NCI-H2107 (cell line): ENCODE results near the gene CCN6.

Experiments
- DNase-seq: peaks from one replicate; lab custom pipeline; 2025; lab: John Stamatoyannopoulos, UW

The CCN6 gene

DNA sequence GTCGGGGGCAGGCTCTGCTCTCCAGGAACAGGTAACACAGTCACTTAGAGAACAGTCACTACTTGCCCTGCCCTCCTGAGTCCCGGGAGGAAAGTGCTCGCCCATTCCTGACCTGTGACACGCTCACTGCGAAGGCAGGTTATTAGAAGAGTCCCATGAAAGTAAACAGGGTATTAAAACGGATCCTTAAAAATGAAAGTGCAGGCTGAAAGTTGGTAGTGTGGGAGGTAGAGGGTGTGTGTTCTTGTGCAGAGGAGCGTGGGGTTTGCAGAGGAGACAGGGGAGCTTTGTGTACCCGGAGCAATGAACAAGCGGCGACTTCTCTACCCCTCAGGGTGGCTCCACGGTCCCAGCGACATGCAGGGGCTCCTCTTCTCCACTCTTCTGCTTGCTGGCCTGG is at the start of gene CCN6:
Gene CCN6 (plus strand): TSS at position 104 of the 400 bp plus-strand sequence. CDS start 254 bp downstream, at position 358.
- no peak for DNase-seq

DNA sequence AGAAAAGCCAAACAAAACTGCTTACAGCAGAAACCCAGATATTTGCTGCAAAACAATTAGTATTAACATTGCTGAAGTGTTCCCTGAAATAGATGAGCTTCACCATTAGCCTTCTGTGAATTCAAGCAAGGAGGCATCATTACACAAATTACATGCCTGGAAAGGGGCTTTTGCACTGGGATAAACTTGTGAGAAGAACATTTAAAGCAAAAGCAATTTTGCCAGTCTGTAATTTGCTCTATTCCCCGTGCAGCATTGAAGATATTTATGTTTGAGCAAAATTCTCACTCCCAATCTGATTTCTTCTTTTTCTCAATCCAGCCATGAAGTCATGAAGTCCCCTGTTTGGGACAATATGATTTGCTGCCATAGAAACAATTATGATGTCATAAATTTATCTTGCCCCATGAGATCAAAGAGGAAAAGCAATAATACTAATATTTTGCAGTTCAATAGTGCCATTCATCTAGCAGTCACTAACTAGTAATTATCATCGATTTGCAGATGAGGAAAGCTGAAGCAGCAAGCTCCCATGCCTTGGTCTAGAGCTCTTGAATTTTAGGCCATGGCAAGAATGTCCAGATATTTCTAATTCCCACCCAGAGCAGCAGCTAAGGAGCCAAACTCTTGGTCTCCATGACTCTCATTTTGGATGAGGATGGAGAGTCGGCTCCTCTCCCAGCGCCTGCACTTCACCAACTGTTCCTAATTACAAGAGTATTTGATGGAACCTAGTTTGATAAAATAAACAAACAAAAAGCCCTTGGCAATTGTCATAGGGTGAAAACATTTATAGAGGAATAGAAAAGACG is 49.5 kb upstream of the CCN6 start:
- DNase-seq, result no peak

DNA sequence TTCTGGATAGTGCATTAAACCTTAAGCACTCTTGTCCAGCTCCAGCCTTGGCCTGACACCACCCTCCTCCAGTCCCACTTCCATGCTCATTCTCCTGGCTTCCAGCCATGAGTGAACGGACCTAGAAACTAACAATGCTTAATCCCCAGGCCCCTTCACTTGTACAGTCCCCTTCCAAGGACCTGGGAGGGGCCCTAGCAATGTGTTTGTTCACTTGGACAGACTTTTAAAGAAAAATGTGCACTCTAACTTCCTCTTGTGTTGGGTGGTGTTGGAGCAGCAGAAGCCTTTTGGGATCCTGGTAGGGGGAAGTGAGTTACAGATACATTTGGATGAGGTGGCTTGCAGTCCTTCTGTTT is 48.9 kb upstream of the CCN6 start:
- DNase-seq, result no peak

DNA sequence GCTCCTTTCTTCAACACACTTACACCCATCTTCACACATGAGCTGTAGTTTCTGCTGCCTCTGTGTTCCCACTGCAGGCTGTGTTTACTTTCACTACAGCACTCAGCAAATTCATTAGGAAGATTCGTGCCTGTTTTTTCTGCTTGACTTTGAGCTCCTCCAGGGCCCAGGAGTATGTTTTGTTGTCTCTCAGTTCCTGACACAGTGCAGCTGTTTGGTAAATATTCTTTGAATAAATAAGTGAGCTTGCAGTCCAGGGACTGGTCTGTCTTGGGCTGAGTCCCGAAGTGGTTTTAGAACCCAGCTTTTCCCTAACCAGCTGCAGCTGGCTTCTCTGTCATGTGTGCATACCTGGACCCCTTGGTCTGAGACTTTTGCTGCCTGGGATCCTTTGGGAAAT is 46.6 kb upstream of the CCN6 start:
- no peak for DNase-seq

DNA sequence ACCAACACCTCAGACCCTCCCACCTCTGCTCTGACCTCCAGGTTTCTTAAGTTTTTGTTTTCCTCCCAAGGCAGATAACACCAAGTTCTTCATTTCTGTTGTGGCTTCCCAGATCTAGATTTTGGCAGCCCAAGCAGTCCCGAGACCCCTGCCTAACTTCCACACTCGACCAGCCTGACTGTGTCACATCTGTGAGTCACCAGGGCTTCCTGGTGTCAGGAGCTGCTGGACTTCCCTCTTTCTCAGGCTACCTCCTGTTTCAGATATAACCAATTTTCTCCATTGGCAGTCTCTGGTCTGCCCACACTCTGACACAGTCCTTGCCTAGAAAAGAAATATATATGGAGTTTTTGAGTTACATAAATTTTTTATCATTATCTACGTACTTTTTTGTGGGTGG is 46.1 kb upstream of the CCN6 start:
- no peak for DNase-seq

DNA sequence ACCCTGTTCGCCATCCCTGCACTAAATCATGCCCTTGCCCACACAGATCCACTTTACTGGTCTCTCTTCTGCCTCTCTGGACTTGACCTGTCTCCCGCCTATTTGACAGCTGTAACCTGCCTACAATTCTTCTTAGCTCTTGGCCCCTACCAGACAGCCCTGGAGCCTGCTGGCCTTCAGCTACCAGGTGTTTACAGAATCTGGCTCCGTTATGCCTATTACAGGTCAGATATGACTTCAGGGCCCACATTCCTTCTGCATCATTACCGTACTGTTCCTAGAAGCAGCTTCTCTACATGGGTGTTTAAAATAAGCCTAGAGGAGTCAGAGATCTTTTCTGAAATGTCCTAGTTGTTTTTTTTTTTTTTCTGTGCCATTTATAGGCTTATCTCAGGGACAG is 45.4 kb upstream of the CCN6 start:
- DNase-seq, result no peak

DNA sequence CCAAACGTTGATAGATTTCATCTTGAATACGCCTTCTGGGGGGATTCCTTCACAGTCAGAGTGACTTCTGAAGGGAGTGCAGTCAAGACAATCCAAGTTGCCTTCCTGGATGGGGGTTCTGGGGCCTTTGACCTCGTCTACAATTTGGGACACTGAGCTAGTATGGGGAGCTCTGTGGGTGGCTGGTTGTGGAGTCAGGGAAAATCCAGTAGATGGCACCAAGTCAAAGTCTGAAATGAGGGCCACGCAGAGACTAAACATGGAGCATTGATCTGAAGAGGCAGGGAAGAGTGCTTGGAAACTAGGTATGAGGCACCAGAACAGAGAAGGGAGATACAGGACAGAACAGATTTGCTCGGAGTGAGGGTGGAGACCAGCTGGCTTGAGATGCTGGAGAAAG is 43.6 kb upstream of the CCN6 start:
- no peak for DNase-seq

DNA sequence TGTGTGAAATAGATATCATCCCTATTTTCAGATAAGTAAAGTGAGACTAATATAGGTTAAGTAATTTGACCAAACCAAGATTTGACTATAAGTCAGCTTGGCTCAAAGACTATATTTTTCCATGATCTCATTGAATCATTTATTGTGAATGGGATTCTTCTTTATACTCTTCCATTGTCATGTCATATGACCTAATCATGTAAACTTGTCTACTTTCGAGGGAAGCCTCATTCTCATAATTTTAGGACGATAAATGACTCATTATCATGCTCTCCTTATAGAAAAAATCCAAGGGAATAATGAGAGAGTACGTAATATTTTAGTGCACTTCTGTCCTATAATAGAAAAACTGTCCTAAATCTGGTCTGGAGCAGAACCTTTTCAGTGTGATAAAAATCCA is 40.9 kb upstream of the CCN6 start:
- DNase-seq, result no peak

DNA sequence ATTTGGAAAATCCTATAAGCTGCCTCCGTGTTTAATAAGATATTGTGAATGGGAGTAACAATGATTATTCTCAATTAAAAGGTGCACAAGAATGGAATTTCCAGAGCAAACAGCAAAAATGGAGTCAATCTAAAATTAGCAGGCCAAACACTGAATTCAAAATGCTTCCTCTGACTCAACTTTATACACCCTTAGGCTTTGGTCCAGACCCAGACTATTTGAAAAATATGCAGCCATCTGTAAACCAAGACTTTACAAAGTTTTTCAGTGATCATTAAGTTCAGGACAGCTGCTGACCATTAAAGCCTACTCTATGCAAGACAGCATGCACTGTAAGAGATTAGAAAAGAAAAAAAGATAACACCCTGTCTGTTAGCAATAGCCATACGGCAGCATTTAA is 39.4 kb upstream of the CCN6 start:
- no peak for DNase-seq

DNA sequence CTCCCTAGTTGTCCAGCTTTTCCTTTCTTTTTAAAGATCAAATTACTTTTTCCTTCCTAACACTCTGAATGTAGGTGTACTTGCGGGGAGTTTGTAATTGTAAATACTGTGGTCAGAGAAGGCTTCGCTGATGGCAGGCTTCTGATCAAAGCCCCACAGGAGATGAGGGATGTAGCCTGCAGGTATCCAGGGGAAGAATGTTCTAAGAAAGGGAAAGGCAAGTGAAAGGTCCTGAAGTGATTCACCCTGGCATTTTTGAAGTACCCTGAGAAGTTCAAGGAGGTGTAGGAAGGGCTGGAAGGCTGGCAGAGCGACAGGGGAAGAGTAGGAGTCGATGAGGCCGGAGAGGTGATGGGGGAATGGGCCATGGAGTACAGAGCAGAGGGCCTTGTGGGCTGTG is 38.2 kb upstream of the CCN6 start:
- DNase-seq, result no peak

DNA sequence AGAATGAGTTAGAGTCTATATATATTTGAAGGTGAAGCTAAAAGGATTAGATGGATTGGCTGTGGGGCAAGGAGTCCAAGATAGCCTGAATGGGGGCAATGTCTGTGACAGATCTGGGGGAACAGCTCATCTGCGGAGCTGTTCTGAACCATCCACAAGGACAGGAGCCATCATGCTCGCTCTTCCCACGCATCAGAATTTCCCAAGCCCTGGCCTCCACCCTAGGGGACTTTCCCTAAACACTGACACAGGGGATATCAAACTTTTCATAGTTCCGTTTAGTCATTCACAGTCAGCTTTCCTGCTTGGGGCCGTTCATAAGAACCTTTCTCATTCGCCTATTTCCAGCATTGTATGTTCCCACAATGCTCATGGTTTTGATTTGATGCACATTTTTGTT is 37.6 kb upstream of the CCN6 start:
- DNase-seq, result no peak

DNA sequence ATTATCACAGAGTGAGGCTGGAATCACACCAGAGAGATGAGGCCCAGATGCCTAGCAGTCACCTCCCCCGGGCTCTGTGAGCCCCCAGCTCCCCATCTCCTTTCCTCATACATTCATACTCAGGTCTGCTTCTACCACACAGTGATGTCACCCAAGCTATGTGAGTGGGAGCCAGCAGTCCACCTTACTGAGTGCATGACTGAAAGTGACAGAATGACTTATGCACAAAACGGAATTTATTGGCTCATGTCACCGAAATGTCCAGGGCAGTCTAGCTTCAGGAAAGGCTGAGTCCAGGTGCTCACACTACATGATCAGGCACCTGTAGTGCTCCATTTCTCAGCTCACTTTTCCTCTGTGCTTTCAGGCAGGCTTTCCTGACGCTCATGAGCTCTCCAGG is 36.7 kb upstream of the CCN6 start:
- no peak for DNase-seq

DNA sequence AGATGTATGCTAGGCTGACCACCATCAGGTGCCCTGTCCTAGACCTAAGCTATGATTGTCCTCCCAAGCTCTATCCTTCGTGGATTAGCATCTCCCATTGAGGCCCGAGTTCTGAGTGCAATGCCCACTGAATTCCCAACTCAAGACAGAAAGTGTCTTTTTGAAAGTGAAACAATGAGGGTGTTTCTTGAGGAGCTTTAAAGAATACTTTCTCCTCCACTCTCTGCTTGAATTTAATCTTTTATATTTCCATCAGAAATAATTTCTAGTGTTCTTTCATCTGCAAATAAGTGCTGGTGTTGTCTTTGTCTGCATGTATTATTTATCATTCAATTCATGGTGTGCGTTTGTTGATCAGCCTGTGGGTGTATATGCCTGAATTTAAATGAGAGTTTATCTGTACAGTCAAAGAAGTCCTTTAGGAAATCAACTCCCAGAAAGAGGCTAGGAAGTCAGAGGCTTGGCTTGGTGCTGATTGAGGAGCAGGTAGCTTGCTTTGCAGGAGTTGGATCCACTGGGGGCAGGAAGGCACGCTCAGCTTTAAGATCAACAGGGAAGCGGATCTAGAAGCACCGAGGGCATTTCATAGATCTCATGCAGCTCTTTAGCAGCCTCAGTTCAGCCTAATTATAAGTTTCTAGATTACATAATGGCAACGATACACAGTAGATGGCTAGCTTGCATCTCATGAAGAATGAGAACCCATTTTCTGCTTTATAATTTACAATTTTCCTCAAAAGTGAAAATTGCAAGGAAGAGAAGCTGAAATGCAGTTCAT is 36.0 kb upstream of the CCN6 start:
- no peak for DNase-seq

DNA sequence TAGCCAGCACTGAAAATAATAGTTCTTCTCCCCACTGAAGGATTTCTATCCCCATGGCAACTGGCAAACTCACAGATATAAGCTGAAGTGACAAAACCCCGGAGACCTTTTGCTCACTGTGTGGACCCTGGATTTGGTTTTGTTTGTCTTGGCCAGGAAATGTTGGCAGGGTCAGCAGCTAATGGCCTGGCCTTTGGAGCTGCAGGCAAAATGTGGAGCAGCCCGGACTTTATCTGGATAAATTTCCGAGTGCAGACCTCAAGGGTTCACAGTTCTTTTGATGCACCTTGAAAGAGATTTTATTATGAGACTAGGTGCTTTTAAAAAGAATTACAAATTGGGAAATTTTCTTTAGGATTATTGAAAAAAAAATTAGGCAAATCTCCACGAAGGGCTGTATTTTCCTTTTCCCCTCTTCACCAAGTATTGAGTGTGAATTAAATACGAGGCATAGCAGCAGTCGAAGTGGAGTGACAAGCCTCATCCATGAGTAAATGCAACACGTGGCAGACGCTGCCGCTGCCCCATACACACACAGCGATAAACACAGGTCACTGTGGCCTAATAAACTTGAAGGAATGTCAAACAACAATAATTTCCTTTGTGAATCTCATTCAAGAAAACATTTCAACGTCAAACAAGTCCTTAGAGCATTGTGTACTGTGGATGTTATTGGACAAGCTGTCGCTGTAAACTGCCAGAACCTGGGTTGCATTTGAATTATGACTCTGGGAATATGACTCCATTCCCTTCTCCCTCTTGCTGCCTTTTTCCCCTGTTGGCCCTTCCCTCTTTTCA is 35.1 kb upstream of the CCN6 start:
- no peak for DNase-seq

DNA sequence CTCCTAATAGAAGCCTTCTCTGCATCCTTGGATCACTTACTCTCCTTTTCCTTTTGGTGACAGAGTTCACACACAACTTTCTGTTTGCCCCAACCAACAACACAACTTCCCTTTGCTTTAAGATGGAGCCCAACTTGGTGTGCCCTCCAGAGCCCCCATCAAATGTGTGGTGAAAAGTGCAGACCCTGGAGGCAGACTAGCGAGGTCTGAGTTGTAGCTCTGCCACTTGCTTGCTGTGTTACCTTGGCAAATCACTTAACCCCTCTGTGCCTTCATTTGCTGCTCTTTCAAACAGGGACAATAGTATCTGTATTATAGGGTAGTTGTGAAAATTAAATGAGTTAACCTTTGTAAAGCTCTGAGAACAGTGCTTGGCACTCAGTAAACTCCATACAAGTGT is 34.3 kb upstream of the CCN6 start:
- no peak for DNase-seq

DNA sequence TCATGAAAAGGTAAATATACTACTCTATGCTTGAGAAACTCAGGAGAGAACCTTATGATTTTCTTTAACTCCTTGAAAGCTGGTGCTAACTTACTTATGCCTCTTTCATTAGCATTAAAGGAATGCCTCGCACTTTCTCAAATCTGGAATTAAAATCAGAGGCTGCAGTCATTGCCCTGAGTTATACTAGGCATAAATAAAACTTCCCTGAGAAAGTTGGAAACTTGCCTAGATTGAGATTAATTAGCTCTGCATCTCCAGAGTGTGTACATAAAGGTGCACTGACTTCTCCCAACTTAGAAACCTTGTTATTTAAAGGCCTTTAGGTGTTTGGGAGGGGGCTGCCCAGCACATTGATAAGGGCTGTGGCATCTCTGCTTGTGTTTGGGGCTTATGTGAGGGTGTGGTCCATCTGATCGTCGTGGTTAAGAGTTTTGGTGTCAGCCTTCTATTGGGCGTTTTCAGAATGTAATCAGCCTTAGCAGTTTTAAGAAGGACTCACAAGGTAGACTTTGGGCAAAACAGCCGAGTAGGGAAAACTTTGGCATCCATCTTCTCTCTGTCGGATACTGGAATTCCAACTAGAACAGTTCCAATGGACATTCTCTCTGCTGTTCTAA is 32.1 kb upstream of the CCN6 start:
- DNase-seq, result no peak

DNA sequence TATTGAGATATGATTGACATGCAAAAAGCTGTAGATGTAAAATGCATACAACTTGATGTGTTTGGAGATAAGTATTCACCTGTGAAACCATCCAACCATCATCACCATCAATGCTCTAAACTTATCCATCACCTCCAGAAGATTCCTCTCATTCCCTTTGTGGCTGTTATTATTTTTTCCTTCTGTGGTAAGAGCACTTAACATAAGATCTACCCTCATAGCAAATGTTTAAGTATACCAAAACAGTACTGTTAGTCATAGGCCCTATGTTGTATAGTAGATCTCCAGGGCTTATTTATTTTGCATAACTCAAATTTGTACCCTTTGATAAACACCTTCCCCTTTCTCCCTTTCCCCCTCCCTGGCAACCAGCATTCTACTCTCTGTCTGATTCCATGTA is 31.2 kb upstream of the CCN6 start:
- DNase-seq, result no peak

DNA sequence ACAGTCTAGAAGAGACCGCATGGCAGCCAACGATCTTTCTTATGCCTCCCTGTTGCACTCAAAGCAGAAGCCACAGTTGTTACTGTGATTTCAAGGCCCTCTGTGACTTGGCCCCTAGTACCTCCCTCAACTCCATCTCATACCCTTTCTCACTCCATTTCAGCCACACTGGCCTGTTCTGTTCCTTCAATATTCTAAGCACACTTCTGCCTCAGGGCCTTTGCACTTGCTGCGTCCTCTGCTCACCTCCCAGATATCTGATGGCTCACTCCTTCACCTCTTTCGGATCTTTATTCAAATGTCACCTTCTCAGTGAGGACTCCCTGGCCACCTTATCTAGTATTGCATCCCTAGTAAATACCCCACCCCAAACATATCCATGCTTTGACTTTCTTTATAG is 29.4 kb upstream of the CCN6 start:
- no peak for DNase-seq

DNA sequence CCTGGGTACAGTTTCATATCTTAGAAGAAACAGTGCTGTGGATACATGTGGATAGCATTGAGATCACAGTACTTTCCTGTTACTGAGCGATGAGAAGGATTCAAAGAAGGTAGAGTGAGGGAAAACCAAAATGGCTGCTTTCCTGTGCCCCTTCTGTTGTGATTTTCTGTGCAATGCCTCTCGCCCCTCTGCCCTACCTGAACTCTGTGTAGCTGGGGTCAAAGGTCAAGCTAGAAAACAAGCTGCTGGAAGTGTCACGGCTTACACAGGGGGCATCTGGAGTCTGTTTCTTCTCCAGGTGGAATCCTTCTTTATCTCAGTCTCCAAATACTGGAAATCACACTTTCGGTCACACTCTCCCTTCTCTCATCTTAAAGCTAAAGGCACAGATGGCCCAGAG is 27.0 kb upstream of the CCN6 start:
- no peak for DNase-seq

DNA sequence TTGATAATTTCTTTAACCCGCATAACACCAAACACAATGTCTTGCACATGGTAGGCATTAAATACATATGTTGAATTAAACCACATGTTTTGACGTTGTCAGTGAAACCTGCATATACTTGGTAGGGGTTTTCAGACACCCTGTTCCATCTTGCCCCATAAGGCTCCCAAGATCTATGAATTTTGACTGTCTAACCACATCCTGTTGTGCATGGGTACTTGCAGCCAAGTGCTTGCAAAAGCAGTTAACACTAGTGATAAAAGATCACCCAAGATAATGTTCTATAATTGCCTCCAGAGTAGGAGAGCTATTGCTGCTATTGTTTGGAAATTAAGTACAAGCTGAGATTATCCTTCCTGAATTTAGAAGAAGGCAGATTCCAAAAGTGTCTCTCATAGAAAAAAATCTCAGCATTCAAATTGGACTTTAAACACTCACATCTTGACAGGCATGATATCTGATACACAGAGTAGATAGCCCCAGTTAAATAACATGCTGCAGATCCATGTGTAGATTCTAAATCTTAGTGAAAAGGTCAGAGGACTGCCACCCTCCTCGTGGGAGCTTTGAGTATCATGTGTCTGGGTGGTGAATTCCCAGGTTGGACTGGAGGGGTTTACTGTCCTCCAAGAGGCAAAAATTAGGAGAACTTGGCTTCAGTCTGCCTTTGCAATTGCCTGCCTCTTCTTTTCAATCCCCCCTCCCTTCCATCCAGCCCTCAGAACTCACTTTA is 25.8 kb upstream of the CCN6 start:
- DNase-seq, result no peak

DNA sequence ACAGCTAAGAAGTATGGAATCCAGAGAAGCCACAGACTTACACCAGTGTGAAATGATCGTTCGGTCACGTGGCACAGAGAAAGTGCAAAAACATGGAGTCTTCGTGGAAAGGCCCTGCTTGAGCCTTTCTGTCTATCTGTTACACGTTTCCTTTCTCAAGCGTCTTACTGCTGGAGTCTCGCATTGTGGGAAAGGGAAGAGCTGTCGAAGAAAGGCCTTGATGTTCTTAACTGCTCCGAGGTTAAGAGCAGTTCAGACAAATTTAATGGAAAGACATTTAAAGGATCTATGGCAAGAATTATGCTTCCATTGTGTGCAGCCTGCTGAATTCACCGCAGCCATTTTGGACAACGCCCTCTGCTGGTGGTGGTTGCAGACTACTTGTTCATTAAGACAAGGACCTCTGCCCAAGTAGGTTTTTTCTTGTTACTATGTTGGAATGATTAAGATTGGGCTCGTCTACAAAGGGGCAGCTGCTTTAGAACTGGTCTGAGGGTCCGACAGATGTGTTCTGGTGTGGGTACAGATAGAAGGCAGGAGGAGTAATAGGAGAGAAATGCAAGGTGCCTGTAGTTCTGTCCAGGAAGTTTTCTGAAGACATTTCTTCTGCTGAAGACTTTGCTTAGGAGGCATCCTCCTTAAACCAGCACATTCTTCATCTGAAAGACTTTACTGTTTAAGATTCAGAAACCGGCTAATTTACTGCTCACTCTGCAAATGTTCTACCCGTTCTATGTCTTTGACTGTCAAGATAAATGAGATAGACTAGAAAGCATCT is 24.7 kb upstream of the CCN6 start:
- peak; percentile 41 for DNase-seq
